ENCODE data around the gene DOCK11.

The DOCK11 gene

DNA sequence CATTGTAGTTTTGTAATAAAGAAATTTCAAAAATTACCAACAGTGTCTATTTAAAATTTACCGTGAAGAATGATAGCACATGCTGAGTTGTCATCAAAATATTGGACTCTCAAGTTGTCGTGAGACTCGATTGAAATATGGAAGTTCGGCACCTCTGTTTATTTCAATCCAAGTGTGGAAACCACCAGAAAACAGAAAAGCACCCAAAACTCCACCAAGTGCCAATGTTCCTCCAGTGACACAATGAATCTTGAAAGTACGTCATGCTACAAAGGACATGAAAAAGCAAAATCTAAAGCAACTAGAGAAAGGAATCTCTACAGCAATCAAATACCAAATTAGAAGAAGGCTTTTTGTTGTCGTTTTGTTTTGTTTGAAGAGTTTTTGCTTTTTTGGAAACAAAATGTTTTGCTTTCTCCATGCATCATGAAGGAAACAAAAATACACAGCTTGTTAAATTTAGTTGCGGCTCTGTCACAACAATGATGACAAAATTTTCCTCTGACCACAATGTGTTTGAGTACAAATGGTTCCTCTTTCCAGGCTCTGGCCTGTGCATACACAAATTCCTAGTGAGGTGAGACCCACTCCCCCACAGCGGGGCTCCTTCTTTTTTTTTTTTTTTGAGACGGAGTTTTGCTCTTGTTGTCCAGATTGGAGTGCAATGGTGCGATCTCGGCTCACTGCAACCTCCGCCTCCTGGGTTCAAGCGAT, 222.2 kb downstream of the DOCK11 start:
- Histone ChIP-seq H3K27me3 (ENCODE audit: insufficient read depth, poor library complexity, severe bottlenecking) (no peaks in the 10 kb centered on the region), H3K27ac (replicated peaks) (peak overlapping the region; percentile 75), H3K4me3 (replicated peaks; ENCODE audit: insufficient read depth, low read length) (no peak overlapping the region)
- no peak for TF ChIP-seq POLR2AphosphoS5 (IDR thresholded peaks at IDR 0.05; ENCODE audit: low read depth)
- TF ChIP-seq, protein P1, sequence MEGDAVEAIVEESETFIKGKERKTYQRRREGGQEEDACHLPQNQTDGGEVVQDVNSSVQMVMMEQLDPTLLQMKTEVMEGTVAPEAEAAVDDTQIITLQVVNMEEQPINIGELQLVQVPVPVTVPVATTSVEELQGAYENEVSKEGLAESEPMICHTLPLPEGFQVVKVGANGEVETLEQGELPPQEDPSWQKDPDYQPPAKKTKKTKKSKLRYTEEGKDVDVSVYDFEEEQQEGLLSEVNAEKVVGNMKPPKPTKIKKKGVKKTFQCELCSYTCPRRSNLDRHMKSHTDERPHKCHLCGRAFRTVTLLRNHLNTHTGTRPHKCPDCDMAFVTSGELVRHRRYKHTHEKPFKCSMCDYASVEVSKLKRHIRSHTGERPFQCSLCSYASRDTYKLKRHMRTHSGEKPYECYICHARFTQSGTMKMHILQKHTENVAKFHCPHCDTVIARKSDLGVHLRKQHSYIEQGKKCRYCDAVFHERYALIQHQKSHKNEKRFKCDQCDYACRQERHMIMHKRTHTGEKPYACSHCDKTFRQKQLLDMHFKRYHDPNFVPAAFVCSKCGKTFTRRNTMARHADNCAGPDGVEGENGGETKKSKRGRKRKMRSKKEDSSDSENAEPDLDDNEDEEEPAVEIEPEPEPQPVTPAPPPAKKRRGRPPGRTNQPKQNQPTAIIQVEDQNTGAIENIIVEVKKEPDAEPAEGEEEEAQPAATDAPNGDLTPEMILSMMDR (IDR thresholded peaks at IDR 0.05; ENCODE audit: insufficient read depth, low read length): no peak
- TF ChIP-seq SPI1 (IDR thresholded peaks at IDR 0.05; ENCODE audit: borderline replicate concordance, low read depth): no peak
- TF ChIP-seq GABPA (IDR thresholded peaks at IDR 0.05; ENCODE audit: low read depth): no peak
- TF ChIP-seq, protein P2, sequence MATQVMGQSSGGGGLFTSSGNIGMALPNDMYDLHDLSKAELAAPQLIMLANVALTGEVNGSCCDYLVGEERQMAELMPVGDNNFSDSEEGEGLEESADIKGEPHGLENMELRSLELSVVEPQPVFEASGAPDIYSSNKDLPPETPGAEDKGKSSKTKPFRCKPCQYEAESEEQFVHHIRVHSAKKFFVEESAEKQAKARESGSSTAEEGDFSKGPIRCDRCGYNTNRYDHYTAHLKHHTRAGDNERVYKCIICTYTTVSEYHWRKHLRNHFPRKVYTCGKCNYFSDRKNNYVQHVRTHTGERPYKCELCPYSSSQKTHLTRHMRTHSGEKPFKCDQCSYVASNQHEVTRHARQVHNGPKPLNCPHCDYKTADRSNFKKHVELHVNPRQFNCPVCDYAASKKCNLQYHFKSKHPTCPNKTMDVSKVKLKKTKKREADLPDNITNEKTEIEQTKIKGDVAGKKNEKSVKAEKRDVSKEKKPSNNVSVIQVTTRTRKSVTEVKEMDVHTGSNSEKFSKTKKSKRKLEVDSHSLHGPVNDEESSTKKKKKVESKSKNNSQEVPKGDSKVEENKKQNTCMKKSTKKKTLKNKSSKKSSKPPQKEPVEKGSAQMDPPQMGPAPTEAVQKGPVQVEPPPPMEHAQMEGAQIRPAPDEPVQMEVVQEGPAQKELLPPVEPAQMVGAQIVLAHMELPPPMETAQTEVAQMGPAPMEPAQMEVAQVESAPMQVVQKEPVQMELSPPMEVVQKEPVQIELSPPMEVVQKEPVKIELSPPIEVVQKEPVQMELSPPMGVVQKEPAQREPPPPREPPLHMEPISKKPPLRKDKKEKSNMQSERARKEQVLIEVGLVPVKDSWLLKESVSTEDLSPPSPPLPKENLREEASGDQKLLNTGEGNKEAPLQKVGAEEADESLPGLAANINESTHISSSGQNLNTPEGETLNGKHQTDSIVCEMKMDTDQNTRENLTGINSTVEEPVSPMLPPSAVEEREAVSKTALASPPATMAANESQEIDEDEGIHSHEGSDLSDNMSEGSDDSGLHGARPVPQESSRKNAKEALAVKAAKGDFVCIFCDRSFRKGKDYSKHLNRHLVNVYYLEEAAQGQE (IDR thresholded peaks at IDR 0.05; ENCODE audit: insufficient replicate concordance, low read depth): no peak
- DNase-seq (ENCODE audit: low read depth in 1 of 2, low spot score in 1 of 2): peak; percentile 72 to 87

DNA sequence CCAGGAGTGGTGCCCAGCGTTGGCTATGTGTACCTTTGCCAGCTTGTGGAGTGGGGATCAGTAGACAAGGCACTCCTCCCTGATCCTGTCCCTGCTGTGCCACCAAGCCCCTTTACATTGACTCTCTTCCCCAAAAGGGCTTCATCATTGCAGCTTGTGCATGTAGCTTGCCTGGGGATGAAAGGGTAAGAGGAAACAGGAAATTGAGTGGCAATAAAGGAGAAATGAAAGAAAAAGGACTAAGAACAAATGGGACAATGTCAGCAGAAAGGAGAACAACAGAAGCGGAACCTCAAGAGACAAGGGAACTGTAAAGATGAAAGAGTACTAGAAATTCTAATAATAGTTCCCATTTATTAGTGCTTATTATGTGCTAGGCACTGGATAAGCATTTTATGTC, 223.1 kb downstream of the DOCK11 start:
- Histone ChIP-seq H3K27ac (replicated peaks) (peak overlapping the region; percentile 75), H3K4me3 (replicated peaks; ENCODE audit: insufficient read depth, low read length) (no peak overlapping the region), H3K27me3 (ENCODE audit: insufficient read depth, poor library complexity, severe bottlenecking) (no peaks in the 10 kb centered on the region)
- TF ChIP-seq POLR2AphosphoS5 (IDR thresholded peaks at IDR 0.05; ENCODE audit: low read depth): 0 out of 2 replicates have a peak, but pooled peaks have one; percentile 18
- TF ChIP-seq, protein P1 (IDR thresholded peaks at IDR 0.05; ENCODE audit: insufficient read depth, low read length): no peak
- peak; percentile 69; the same call in 1 of the 2 replicates for TF ChIP-seq SPI1 (IDR thresholded peaks at IDR 0.05; ENCODE audit: borderline replicate concordance, low read depth)
- TF ChIP-seq, protein P2 (IDR thresholded peaks at IDR 0.05; ENCODE audit: insufficient replicate concordance, low read depth): no peak
- DNase-seq (ENCODE audit: low read depth in 1 of 2, low spot score in 1 of 2): peak in 1 of 2 experiments; percentile 66

DNA sequence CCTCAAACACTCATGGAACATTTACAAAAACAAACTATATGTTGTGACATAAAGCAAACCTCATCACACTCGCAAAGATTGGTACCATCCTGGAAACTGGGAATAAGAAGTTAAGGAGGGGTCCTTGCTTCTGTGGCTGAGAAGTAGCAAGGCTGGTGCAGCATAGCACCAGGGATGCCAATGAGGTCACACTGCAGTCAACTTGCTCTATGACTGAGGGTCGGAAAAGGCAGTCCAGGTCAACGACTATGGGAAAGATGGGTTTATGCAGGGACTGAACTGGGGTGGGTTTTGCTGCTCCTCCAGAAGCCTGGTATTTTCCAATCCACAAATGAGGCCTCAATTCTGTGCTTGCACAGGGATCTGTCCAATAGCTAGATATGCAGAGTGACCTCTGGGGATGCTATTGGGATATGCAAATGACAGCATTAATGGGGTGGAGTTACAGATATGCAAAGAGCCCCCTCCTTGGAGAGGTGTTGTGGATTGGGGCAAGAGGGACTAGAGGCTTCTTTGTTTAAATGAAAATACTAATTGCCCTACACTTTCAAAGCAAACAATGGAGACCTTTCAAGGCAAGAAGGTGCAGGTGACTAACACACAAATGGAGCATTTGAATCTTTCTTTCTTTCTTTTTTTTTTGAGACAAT, 224.6 kb downstream of the DOCK11 start:
- no peak for DNase-seq (ENCODE audit: low read depth in 1 of 2, low spot score in 1 of 2)
- Histone ChIP-seq H3K4me3 (replicated peaks; ENCODE audit: insufficient read depth, low read length) (no peak overlapping the region), H3K27me3 (ENCODE audit: insufficient read depth, poor library complexity, severe bottlenecking) (no peaks in the 10 kb centered on the region), H3K27ac (replicated peaks) (no peak overlapping the region)
- TF ChIP-seq POLR2AphosphoS5 (IDR thresholded peaks at IDR 0.05; ENCODE audit: low read depth) (no peak), GABPA (IDR thresholded peaks at IDR 0.05; ENCODE audit: low read depth) (no peak), SPI1 (IDR thresholded peaks at IDR 0.05; ENCODE audit: borderline replicate concordance, low read depth) (no peak)
- TF ChIP-seq, protein P2 (IDR thresholded peaks at IDR 0.05; ENCODE audit: insufficient replicate concordance, low read depth): no peak
- TF ChIP-seq, protein P1 (IDR thresholded peaks at IDR 0.05; ENCODE audit: insufficient read depth, low read length): no peak
